Body of pancreas (tissue), 4 donors: ENCODE results near the gene WLS.

Source experiments
- CTCF ChIP-seq, 7 experiments: fragments of 450-650 bp in 4 of 7; fragments of 200-600 bp in 3 of 7; sonication (generic) in 3 of 7; IDR thresholded peaks; one replicate each; pipeline ENCODE4 v1.5.1; 2016 to 2019; ENCODE audit warnings: antibody characterized with exemption in 7 of 7
- POLR2A ChIP-seq, 3 donors: fragments of 450-650 bp; IDR thresholded peaks; one replicate each; pipeline ENCODE4 v1.6.1; 2016; ENCODE audit warnings: antibody characterized with exemption in 3 of 3, mild to moderate bottlenecking in 2 of 3

GRCh38 chr1:68255301-68255700 is 23.0 kb upstream of the WLS start:
- TF ChIP-seq CTCF (IDR thresholded peaks at IDR 0.05) (no peak), POLR2A (IDR thresholded peaks at IDR 0.05) (no peak)
